Measurements from ENCODE around the gene TJP3. TPM values are rescaled to one million over a fixed set of nuclear protein-coding genes. Genes with fewer than 3 reads are reported as not detected.

TJP3 gene
- total RNA-seq, 1 donor from 2014 or later: not detected

GRCh38 chr19:3679138-3679537 is 29.0 kb upstream of the TJP3 start:
- Mint-ChIP-seq H3K27me3 (no peaks in the 10 kb centered on the region), H3K4me3 (no peak overlapping the region), H3K9me3 (no peaks in the 10 kb centered on the region), H3K27ac (no peak overlapping the region), H3K36me3 (ENCODE audit: low read depth) (peaks cover 14% of the 10 kb centered on the region), H3K4me1 (peaks cover 3% of the 10 kb centered on the region)
- no peak for DNase-seq
- intact Hi-C loops (cut with micrococcal nuclease): no loop called here

DNA sequence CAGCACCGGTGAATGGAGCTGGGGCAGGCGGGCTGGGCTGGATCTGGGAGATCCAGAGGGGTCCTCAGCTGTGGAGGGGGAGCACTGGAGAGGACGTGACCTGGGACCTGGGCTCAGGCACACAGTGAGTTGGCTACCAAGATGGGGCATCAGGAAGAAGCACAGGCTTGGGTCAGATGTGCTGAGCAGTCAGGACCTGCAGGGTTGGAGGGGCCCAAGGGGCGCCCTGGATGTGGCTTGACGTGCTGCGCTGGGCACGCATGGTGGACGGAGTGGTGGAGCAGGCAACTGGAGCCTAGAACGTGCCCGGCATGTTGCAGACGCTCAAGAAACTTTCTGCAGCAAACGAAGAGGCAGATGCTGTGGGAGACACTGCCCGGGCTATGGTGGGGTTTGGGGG is 28.6 kb upstream of the TJP3 start:
- H3K36me3 Mint-ChIP-seq (ENCODE audit: low read depth): peaks cover 16% of the 10 kb centered on the region
- no peaks in the 10 kb centered on the region for H3K9me3 Mint-ChIP-seq
- peaks cover 4% of the 10 kb centered on the region for H3K4me1 Mint-ChIP-seq
- H3K4me3 Mint-ChIP-seq: no peak overlapping the region
- intact Hi-C loops (cut with micrococcal nuclease): no loop called here
- no peaks in the 10 kb centered on the region for H3K27me3 Mint-ChIP-seq
- no peak for DNase-seq
- H3K27ac Mint-ChIP-seq: no peak overlapping the region

DNA sequence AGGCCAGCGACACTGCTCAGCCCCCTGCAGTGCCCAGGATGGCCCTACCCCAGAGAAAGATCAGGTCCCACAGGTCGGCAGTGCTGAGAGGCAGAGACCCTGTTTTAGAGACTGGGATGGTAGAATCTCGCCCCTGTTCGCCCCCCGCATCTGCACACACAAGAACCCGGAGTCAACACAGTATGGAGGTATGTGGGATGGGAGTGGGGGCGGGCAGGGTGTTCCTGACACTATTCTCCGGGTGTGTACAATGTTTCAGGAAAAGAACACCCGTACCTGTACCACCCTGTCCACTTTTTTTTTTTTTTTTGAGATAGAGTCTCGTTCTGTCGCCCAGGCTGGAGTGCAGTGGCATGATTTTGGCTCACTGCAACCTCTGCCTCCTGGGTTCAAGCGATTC is 27.2 kb upstream of the TJP3 start:
- intact Hi-C loops (cut with micrococcal nuclease): no loop called here
- no peak overlapping the region for H3K4me3 Mint-ChIP-seq
- peaks cover 19% of the 10 kb centered on the region for H3K36me3 Mint-ChIP-seq (ENCODE audit: low read depth)
- no peaks in the 10 kb centered on the region for H3K27me3 Mint-ChIP-seq
- no peaks in the 10 kb centered on the region for H3K9me3 Mint-ChIP-seq
- no peak for DNase-seq
- H3K27ac Mint-ChIP-seq: no peak overlapping the region
- peaks cover 4% of the 10 kb centered on the region for H3K4me1 Mint-ChIP-seq

DNA sequence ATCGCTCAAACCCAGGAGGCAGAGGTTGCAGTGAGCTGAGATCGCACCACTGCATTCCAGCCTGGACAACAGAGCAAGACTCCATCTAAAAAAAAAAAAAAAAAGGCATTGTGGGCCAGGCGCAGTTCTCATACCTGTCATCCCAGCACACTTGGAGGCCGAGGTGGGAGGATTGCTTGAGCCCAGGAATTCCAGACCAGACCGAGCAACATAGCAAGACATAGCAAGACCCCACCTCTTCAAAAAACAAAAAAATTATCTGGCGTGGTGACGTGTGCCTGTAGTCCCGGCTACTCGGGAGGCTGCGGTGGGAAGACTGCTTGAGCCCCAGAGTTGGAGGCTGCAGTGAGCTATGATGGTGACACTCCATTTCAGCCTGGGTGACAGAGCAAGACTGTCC is 25.9 kb upstream of the TJP3 start:
- H3K9me3 Mint-ChIP-seq: no peaks in the 10 kb centered on the region
- no peak for DNase-seq
- peaks cover 8% of the 10 kb centered on the region for H3K4me1 Mint-ChIP-seq
- no peak overlapping the region for H3K4me3 Mint-ChIP-seq
- intact Hi-C loops (cut with micrococcal nuclease): no loop called here
- no peak overlapping the region for H3K27ac Mint-ChIP-seq
- H3K27me3 Mint-ChIP-seq: no peaks in the 10 kb centered on the region
- H3K36me3 Mint-ChIP-seq (ENCODE audit: low read depth): peaks cover 19% of the 10 kb centered on the region

DNA sequence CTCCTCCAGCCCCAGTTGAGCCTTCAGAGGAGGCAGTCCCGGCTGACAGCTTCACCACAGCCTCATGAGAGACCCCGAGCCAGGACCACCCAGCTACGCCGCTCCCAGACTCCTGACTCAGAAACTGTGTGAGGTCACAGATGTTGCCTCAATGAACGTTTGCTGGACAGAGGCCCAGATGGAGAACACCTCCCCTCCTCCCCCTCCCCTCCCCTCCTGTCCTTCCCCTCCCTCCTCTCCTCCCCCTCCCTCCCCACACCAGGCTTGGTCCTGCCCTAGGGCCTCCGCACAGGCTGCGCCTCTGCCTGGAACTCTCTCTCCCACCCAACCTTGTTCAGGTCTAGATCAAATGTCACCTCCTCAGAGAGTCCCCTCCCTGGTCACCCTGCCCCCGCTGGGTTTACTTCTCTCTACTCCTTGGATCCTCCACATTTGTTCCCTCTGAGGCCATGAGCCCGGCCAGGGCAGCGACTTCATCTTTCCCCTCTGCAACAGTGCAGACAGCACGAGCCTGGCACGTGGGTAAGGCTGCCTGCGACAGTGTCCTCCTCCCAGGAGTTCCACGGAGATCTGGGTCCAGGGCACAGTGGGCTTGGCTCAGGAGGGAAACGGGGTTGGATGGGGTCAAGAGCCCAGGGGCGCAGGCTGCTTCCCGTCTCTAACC is 25.3 kb upstream of the TJP3 start:
- H3K27me3 Mint-ChIP-seq: no peaks in the 10 kb centered on the region
- H3K27ac Mint-ChIP-seq: no peak overlapping the region
- no peak overlapping the region for H3K4me3 Mint-ChIP-seq
- H3K9me3 Mint-ChIP-seq: no peaks in the 10 kb centered on the region
- peaks cover 10% of the 10 kb centered on the region for H3K4me1 Mint-ChIP-seq
- no peak for DNase-seq
- peaks cover 19% of the 10 kb centered on the region for H3K36me3 Mint-ChIP-seq (ENCODE audit: low read depth)
- intact Hi-C loops (cut with micrococcal nuclease): no loop called here

DNA sequence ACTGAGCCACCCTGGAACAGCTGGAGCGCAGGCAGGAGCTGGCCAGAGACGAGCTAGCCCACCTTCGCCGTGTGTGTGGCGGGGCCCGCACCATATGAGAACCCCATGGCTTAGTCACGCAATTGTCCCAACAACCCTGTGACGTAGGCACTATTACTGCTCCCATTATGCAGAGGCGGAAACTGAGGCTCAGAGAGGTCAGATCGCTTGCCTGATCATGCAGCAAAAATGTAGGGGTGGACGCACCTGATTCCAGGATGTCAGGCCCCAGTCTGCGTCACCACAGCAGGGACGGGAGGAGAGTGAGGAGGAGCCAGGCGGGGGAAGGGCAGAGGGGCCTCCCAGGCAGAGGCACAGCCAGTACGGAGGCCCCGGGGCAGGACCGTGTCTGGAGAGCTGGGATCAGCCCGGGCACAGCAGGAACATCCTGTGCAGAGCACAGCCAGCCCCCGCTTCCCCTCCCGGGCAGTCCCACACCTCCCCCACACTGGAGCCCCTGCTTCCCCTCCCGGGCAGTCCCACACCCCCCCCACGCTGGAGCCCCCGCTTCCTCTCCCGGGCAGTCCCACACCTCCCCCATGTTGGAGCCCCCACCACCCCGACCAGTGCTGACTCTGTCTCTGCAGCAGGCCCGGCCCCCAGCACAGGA is 24.7 kb upstream of the TJP3 start:
- no peaks in the 10 kb centered on the region for H3K9me3 Mint-ChIP-seq
- H3K4me3 Mint-ChIP-seq: no peak overlapping the region
- no peak overlapping the region for H3K27ac Mint-ChIP-seq
- intact Hi-C loops (cut with micrococcal nuclease): no loop called here
- no peaks in the 10 kb centered on the region for H3K27me3 Mint-ChIP-seq
- peaks cover 12% of the 10 kb centered on the region for H3K4me1 Mint-ChIP-seq
- peaks cover 19% of the 10 kb centered on the region for H3K36me3 Mint-ChIP-seq (ENCODE audit: low read depth)
- no peak for DNase-seq

- Mint-ChIP-seq H3K36me3 (ENCODE audit: low read depth) (peaks cover 19% of the 10 kb centered on the region), H3K4me3 (no peak overlapping the region), H3K27ac (no peak overlapping the region), H3K9me3 (no peaks in the 10 kb centered on the region), H3K4me1 (peaks cover 12% of the 10 kb centered on the region), H3K27me3 (no peaks in the 10 kb centered on the region)
- DNase-seq: no peak
- intact Hi-C loops (cut with micrococcal nuclease): no loop called here
Observed at GRCh38 chr19:3684054-3684816, 23.9 kb upstream of the TJP3 start.

- peaks cover 17% of the 10 kb centered on the region for H3K4me1 Mint-ChIP-seq
- no peaks in the 10 kb centered on the region for H3K9me3 Mint-ChIP-seq
- intact Hi-C loops (cut with micrococcal nuclease): no loop called here
- H3K4me3 Mint-ChIP-seq: no peak overlapping the region
- H3K27me3 Mint-ChIP-seq: no peaks in the 10 kb centered on the region
- H3K36me3 Mint-ChIP-seq (ENCODE audit: low read depth): peaks cover 23% of the 10 kb centered on the region
- DNase-seq: no peak
- H3K27ac Mint-ChIP-seq: no peak overlapping the region
Observed at GRCh38 chr19:3684817-3685410, 23.3 kb upstream of the TJP3 start.

DNA sequence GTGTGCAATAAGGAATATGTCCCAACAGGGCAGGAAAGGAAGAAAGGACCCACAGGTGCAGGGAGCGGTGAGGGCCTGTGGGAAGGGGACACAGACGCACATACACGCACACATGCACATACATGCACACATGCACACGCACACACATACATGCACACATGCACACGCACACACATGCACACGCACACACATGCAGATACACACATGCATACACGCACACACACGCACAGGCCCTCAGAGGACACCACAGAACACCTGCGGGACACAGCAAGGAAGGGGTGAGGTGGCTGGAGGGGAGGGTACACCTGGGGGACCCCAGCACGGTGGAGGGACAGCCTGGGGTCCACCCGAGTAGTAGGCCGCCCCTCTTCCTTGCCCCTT is 20.8 kb upstream of the TJP3 start:
- Mint-ChIP-seq H3K36me3 (ENCODE audit: low read depth) (peaks cover 30% of the 10 kb centered on the region), H3K27ac (no peak overlapping the region), H3K4me1 (peaks cover 32% of the 10 kb centered on the region), H3K4me3 (peak overlapping the region; percentile 77), H3K9me3 (peaks cover 4% of the 10 kb centered on the region), H3K27me3 (no peaks in the 10 kb centered on the region)
- no peak for DNase-seq
- intact Hi-C loops (cut with micrococcal nuclease): loop anchor here (1.0 kb wide), 1 partner anchor 12 kb away; no protein-coding TSS in a partner anchor

DNA sequence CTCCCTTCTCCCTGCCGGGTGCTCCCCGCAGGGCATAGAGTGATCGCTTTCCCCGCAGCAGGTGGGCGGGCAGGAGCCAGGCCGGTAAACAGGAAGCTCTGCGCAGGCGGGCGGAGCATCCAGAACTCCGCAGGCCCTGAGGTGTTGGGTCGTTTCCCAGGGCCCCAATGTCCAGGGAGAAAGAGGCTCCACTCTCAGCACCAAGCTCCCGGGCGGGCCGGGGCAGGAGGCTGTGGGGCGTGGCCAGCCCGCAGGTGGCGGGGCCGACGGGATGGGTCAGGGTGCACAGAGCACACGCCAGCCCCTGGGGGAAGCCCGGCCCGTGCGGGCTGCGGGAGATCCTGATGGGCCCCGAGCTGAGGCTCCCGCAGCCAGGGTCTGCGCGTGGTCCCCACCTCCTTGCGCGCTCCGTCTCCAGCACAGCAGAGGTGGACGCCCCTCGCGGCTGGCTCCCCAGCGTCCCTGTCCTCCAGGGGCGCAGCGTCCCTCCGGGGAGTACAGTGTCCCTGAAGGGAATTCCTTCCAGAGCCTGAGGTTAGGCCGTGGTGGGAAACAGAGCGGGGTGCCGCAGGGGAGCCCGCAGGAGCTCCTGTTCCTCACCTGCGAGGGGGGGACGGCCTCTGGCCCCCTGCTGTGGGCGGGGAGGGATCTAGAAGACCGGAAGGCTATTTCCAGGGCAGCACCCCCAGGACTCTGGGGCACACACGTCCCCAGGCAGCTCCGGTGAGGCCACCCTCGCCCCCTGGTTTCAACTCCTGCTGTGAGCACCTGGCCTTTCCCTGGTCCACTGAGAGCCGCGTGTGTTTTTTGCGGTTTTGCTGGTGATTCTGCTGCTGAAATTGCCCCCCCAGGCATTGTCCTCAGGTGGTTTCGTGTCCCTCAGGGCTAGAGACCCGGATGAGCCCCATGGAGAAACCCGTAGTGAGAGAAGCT is 20.1 kb upstream of the TJP3 start:
- peaks cover 4% of the 10 kb centered on the region for H3K9me3 Mint-ChIP-seq
- H3K4me3 Mint-ChIP-seq: peak overlapping the region; percentile 77
- peaks cover 38% of the 10 kb centered on the region for H3K4me1 Mint-ChIP-seq
- peaks cover 33% of the 10 kb centered on the region for H3K36me3 Mint-ChIP-seq (ENCODE audit: low read depth)
- intact Hi-C loops (cut with micrococcal nuclease): loop anchor here (1.0 kb wide), 1 partner anchor 11 kb away; no protein-coding TSS in a partner anchor
- peak; percentile 81 for DNase-seq
- no peaks in the 10 kb centered on the region for H3K27me3 Mint-ChIP-seq
- H3K27ac Mint-ChIP-seq: no peak overlapping the region

DNA sequence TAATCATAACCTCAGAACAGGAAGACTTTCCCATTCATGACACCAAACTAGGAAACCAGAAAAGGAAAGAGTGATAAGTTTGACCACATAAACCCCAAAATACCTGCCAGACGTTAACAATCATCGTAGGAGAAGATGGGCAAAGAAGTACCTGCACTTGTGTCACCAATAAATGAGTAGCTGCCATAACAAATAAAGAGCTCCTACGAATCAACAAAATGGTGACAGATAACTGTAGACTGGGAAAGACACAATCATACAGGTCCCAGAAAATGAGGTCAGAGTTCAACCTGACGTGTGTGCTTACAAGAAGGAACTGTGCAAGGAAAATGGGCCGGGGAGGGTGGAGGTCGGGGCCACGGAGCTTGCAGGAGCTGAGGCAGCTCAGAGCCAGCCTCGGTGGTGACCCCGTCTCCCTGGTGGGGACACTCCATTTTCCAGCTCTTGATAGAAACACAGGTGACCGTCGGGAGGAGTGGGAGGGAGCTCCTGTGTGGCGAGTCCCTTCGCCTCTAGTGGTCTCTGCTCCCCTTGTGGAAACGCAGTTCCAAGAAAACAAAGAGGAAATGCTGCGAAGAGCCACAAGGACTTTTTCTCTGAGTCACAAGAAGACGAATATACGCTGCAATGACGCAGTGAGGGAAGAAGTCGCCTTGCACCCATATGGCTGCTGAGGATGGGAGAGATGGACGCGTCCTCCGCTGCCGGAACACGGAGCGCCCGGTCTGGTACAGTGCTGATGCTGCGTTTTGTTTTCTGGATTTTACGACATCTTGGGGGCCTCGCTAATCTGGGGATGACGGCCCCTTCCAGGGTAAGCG is 17.4 kb upstream of the TJP3 start:
- H3K27ac Mint-ChIP-seq: peak overlapping the region; percentile 66
- intact Hi-C loops (cut with micrococcal nuclease): loop anchor here (2.0 kb wide), 1 partner anchor 20 kb away; no protein-coding TSS in a partner anchor
- H3K4me1 Mint-ChIP-seq: peaks cover 34% of the 10 kb centered on the region
- peaks cover 4% of the 10 kb centered on the region for H3K9me3 Mint-ChIP-seq
- H3K36me3 Mint-ChIP-seq (ENCODE audit: low read depth): peaks cover 15% of the 10 kb centered on the region
- H3K27me3 Mint-ChIP-seq: no peaks in the 10 kb centered on the region
- no peak for DNase-seq
- peak overlapping the region; percentile 49 for H3K4me3 Mint-ChIP-seq

- Mint-ChIP-seq H3K4me3 (no peak overlapping the region), H3K9me3 (peaks cover 4% of the 10 kb centered on the region), H3K27ac (no peak overlapping the region)
Observed at GRCh38 chr19:3691372-3691716, 16.8 kb upstream of the TJP3 start.

More at GRCh38 chr19:3691372-3691716, 16.8 kb upstream of the TJP3 start:
- intact Hi-C loops (cut with micrococcal nuclease): loop anchor here (2.0 kb wide), 1 partner anchor 21 kb away; no protein-coding TSS in a partner anchor
- Mint-ChIP-seq H3K36me3 (ENCODE audit: low read depth) (peaks cover 15% of the 10 kb centered on the region), H3K4me1 (peaks cover 36% of the 10 kb centered on the region), H3K27me3 (no peaks in the 10 kb centered on the region)
- no peak for DNase-seq

Measured in activated CD4-positive, alpha-beta T cell treated with anti-CD3 and anti-CD28 coated beads, Interleukin-2, amount 10 ng/mL, durations not matched to agents 24 days and 14 days (primary cell).